Mucosa of descending colon (tissue), 3 donors: ENCODE results near the gene EMP2. TPM values are rescaled to one million over a fixed set of nuclear protein-coding genes. Genes with fewer than 3 reads are reported as not detected.

Experiments used
- ATAC-seq: fragments of 200-7000 bp; cut with Tn5 transposase; one replicate; pipeline ENCODE4 v1.9.1; 2020; ENCODE audit warnings: mild to moderate bottlenecking, moderate library complexity
- DNase-seq, 3 donors: peaks; one replicate each; pipeline ENCODE4 v3.0.0-alpha.2; 2020
- H3K36me3 ChIP-seq: fragments of 200-600 bp; one replicate; pipeline ENCODE4 v1.8.0; 2021; ENCODE audit warnings: low read depth, mild to moderate bottlenecking
- H3K4me1 ChIP-seq: fragments of 200-600 bp; one replicate; pipeline ENCODE4 v1.8.0; 2021; ENCODE audit warnings: low read depth, mild to moderate bottlenecking
- H3K4me3 ChIP-seq: fragments of 200-600 bp; one replicate; pipeline ENCODE4 v1.8.0; 2021; ENCODE audit warnings: mild to moderate bottlenecking
- H3K9me3 ChIP-seq: fragments of 200-600 bp; one replicate; pipeline ENCODE4 v1.8.0; 2021; ENCODE audit warnings: mild to moderate bottlenecking
- CTCF ChIP-seq: fragments of 200-600 bp; IDR thresholded peaks from one replicate; pipeline ENCODE4 v1.8.0; 2022; ENCODE audit warnings: antibody characterized with exemption, mild to moderate bottlenecking
- intact Hi-C, 2 donors: fragments of 100-400 bp; cut with DNase I in 1 of 2; cut with micrococcal nuclease in 1 of 2; formaldehyde crosslinking; loops; one replicate each; pipeline versions ENCODE4 v1.11.0 to v1.11.1; 2022; cut with DNase I, micrococcal nuclease
- total RNA-seq, 3 donors: library from RNA; stranded (reverse); fragmentation: NEBNext Ultra II Directional in 2 of 3; extraction: Animal tissue kit (Norgen Biotek cat#: 25700) in 2 of 3; gene quantifications; one replicate each; pipeline versions ENCODE4 v1.2.1 to v1.2.4, GENCODE V29; 2021 to 2023
- donor health status: DM: no; HTN: no; CAD: no; lungs with moderate emphysema.
- donor health status: DM: no; HTN: no; CAD: no.
- donor health status: DM: no; HTN: yes; CAD: no.

Gene EMP2
- total RNA-seq, 3 donors from 2014 or later: 73.0 to 92.9 (median 84.3) TPM

- no peaks in the 10 kb centered on the region for H3K36me3 ChIP-seq
- DNase-seq (no peak), ATAC-seq (no peak)
- peaks cover 8% of the 10 kb centered on the region for H3K9me3 ChIP-seq
- no peaks in the 10 kb centered on the region for H3K4me1 ChIP-seq
- no peak overlapping the region for H3K4me3 ChIP-seq
- TF ChIP-seq CTCF: no peak
- intact Hi-C loops: no loop called here
These were observed 85.9 kb downstream of the EMP2 start for GRCh38 chr16:10494343-10495030.

GRCh38 chr16:10493276-10493675 lies 87.1 kb downstream of the EMP2 start:
- peaks cover 8% of the 10 kb centered on the region for H3K9me3 ChIP-seq
- DNase-seq: no peak
- H3K4me1 ChIP-seq: no peaks in the 10 kb centered on the region
- H3K4me3 ChIP-seq: no peak overlapping the region
- no peak for ATAC-seq
- no peaks in the 10 kb centered on the region for H3K36me3 ChIP-seq
- intact Hi-C loops: no loop called here
- TF ChIP-seq CTCF: no peak

GRCh38 chr16:10490141-10490540 lies 90.3 kb downstream of the EMP2 start:
- intact Hi-C loops: no loop called here
- no peak for DNase-seq
- TF ChIP-seq CTCF: no peak

GRCh38 chr16:10485698-10486382 lies 94.6 kb downstream of the EMP2 start:
- ATAC-seq: no peak
- Histone ChIP-seq H3K36me3 (no peaks in the 10 kb centered on the region), H3K4me3 (no peak overlapping the region), H3K9me3 (peaks cover 11% of the 10 kb centered on the region), H3K4me1 (no peaks in the 10 kb centered on the region)
- no peak for DNase-seq
- intact Hi-C loops: no loop called here
- no peak for TF ChIP-seq CTCF

More at GRCh38 chr16:10490141-10490540, 90.3 kb downstream of the EMP2 start:
- peaks cover 14% of the 10 kb centered on the region for H3K9me3 ChIP-seq
- no peaks in the 10 kb centered on the region for H3K36me3 ChIP-seq
- no peak for ATAC-seq
- no peaks in the 10 kb centered on the region for H3K4me1 ChIP-seq
- no peak overlapping the region for H3K4me3 ChIP-seq

GRCh38 chr16:10485159-10485558 lies 95.2 kb downstream of the EMP2 start:
- DNase-seq: no peak
- no peak for TF ChIP-seq CTCF
- ATAC-seq: no peak
- Histone ChIP-seq H3K4me3 (no peak overlapping the region), H3K36me3 (no peaks in the 10 kb centered on the region), H3K4me1 (no peaks in the 10 kb centered on the region), H3K9me3 (peaks cover 11% of the 10 kb centered on the region)
- intact Hi-C loops: no loop called here
